Testis (tissue), 3 donors: ENCODE results near the gene MET. TPM values are rescaled to one million over a fixed set of nuclear protein-coding genes. Genes with fewer than 3 reads are reported as not detected.

ENCODE experiments used
- DNase-seq: peaks from one replicate; pipeline ENCODE4 v3.0.0-alpha.2; 2019
- H3K27ac ChIP-seq, 2 donors: fragments of 200-600 bp; sonication (generic); one replicate each; pipeline ENCODE4 v1.5.1; 2019
- H3K27me3 ChIP-seq: fragments of 200-600 bp; sonication (generic); one replicate; pipeline ENCODE4 v1.5.1; 2019
- H3K36me3 ChIP-seq: fragments of 200-600 bp; sonication (generic); one replicate; pipeline ENCODE4 v1.5.1; 2017; ENCODE audit warnings: low read depth; ENCODE audit errors: missing control alignments
- H3K4me1 ChIP-seq: fragments of 200-600 bp; sonication (generic); one replicate; pipeline ENCODE4 v1.5.1; 2019
- H3K4me3 ChIP-seq, 2 donors: fragments of 200-600 bp; sonication (generic); one replicate each; pipeline ENCODE4 v1.5.1; 2017 to 2019
- H3K9me3 ChIP-seq: fragments of 200-600 bp; sonication (generic); one replicate; pipeline ENCODE4 v1.5.1; 2017
- POLR2A ChIP-seq: fragments of 450-650 bp; IDR thresholded peaks from one replicate; pipeline ENCODE4 v1.6.1; 2017; ENCODE audit warnings: antibody characterized with exemption, mild to moderate bottlenecking, moderate library complexity
- WGBS, 2 donors: methylation state at CpG; one replicate each; pipeline ENCODE4 v1.1.5; 2018; 5-methylcytosine and 5-hydroxymethylcytosine counted together
- intact Hi-C: fragments of 100-400 bp; cut with DNase I; formaldehyde crosslinking; loops from one replicate; pipeline ENCODE4 v1.15.1; 2023; ENCODE audit warnings: low total_unique reads
- polyA plus RNA-seq: library from polyadenylated mRNA; stranded (reverse); fragments of 350-450 nt; fragmentation: Illumina TruSeq; extraction: RNeasy Lipid Tissue Mini Kit (QIAGEN cat#74804); gene quantifications from one replicate; pipeline ENCODE4 v1.2.3, GENCODE V29; 2014; ENCODE audit warnings: low read depth, low replicate concordance; ENCODE audit not compliant: insufficient read depth
- total RNA-seq, 2 donors: library from RNA; depleted of rRNA; stranded (reverse); fragments of >200 nt; gene quantifications; one replicate each; pipeline ENCODE4 v1.2.3, GENCODE V29; 2016
- TF ChIP-seq, protein P1 (sequence below), 3 experiments: fragments of 450-650 bp in 2 of 3; fragments of 200-600 bp in 1 of 3; sonication (generic) in 1 of 3; IDR thresholded peaks; one replicate each; pipeline ENCODE4 v1.5.1; 2016 to 2019; ENCODE audit warnings: antibody characterized with exemption in 3 of 3, mild to moderate bottlenecking in 2 of 3, moderate library complexity in 1 of 3

The MET gene
- total and polyA plus RNA-seq, 3 donors from 2014 or later, result 2.0 to 3.9 (median 3.2) TPM

DNA sequence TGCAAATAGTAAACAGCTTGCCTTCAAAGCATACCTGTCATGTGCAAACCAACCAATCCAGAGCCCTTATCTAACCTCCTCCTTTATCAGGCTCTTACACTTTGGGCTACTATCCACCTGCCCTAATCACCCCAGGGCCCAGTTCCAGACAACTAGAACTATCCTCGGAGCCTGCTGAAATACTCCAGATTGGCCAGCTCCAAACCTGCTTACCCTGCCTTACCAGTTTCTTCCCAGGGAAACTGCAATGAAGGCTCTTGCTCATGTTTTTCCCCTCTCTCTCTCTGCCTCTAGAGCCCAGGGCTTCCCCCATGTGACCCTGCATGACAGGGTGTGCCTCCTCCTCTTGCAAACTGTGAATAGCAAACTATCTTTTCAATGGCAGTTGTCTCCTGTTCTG is 109.0 kb downstream of the MET start:
- H3K27ac ChIP-seq, result no peak overlapping the region
- intact Hi-C loops, result no loop called here
- no peaks in the 10 kb centered on the region for H3K36me3 ChIP-seq
- no peak for DNase-seq
- 32 to 56% methylated on average over 1 of the region's 1 CpG for WGBS, 2 donors
- H3K27me3 ChIP-seq, result no peaks in the 10 kb centered on the region
- no peak overlapping the region for H3K4me3 ChIP-seq
- TF ChIP-seq, protein P1, sequence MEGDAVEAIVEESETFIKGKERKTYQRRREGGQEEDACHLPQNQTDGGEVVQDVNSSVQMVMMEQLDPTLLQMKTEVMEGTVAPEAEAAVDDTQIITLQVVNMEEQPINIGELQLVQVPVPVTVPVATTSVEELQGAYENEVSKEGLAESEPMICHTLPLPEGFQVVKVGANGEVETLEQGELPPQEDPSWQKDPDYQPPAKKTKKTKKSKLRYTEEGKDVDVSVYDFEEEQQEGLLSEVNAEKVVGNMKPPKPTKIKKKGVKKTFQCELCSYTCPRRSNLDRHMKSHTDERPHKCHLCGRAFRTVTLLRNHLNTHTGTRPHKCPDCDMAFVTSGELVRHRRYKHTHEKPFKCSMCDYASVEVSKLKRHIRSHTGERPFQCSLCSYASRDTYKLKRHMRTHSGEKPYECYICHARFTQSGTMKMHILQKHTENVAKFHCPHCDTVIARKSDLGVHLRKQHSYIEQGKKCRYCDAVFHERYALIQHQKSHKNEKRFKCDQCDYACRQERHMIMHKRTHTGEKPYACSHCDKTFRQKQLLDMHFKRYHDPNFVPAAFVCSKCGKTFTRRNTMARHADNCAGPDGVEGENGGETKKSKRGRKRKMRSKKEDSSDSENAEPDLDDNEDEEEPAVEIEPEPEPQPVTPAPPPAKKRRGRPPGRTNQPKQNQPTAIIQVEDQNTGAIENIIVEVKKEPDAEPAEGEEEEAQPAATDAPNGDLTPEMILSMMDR (IDR thresholded peaks at IDR 0.05), result no peak
- TF ChIP-seq POLR2A, result no peak
- no peaks in the 10 kb centered on the region for H3K9me3 ChIP-seq
- H3K4me1 ChIP-seq, result no peaks in the 10 kb centered on the region

DNA sequence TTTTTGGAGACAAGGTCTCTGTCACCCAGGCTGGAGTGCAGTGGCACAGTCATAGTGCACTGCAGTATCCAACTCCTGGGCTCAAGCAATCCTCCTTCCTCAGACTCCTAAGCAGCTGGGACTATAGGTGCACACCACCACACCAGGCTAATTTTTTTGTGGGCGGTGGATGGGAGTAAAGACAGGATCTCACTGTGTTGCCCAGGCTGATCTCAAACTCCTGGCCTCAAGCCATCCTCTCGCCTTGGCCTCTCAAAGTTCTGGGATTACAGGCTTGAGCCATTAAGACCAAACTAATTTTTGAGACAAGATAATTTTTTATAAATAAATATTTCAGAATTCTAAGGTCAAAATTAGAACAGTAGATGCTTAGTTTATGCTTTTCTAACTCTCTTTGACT is 109.6 kb downstream of the MET start:
- intact Hi-C loops, result no loop called here
- Histone ChIP-seq H3K27me3 (no peaks in the 10 kb centered on the region), H3K36me3 (no peaks in the 10 kb centered on the region), H3K4me3 (no peak overlapping the region), H3K9me3 (no peaks in the 10 kb centered on the region), H3K4me1 (no peaks in the 10 kb centered on the region), H3K27ac (no peak overlapping the region)
- 51 to 94% methylated on average over 2 of the region's 2 CpGs for WGBS, 2 donors
- no peak for DNase-seq
- TF ChIP-seq, protein P1 (IDR thresholded peaks at IDR 0.05), result no peak
- no peak for TF ChIP-seq POLR2A

DNA sequence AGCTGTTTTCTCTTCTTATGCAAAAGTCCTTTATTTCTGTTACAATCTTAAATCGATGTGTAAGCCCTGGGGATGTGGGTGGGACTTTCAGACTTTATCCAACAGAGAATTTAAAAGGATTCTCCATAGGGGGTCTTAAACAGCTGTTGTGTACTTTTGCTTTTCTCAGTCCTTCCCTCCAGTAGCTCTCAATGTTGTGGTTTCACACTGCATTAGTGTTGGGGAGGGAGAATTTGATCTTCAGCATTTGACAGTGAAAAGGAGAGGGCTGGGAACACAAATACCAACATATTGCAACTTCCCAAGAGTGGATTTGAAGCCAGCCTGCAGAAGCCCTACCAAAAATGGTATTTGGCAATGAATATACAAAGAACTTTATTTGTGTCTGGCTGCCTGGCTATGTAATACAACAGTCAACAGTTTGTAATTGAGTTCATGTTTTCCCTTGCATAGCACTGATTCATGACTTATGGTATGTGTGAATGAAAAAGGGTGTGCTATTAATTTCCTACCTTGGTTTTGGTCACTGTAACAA is 110.2 kb downstream of the MET start:
- Histone ChIP-seq H3K9me3 (no peaks in the 10 kb centered on the region), H3K4me3 (no peak overlapping the region), H3K36me3 (no peaks in the 10 kb centered on the region), H3K27ac (no peak overlapping the region), H3K27me3 (no peaks in the 10 kb centered on the region), H3K4me1 (no peaks in the 10 kb centered on the region)
- TF ChIP-seq POLR2A, result no peak
- TF ChIP-seq, protein P1 (IDR thresholded peaks at IDR 0.05), result no peak
- intact Hi-C loops, result no loop called here
- no peak for DNase-seq
- 38 to 47% methylated on average over 1 of the region's 1 CpG for WGBS, 2 donors

DNA sequence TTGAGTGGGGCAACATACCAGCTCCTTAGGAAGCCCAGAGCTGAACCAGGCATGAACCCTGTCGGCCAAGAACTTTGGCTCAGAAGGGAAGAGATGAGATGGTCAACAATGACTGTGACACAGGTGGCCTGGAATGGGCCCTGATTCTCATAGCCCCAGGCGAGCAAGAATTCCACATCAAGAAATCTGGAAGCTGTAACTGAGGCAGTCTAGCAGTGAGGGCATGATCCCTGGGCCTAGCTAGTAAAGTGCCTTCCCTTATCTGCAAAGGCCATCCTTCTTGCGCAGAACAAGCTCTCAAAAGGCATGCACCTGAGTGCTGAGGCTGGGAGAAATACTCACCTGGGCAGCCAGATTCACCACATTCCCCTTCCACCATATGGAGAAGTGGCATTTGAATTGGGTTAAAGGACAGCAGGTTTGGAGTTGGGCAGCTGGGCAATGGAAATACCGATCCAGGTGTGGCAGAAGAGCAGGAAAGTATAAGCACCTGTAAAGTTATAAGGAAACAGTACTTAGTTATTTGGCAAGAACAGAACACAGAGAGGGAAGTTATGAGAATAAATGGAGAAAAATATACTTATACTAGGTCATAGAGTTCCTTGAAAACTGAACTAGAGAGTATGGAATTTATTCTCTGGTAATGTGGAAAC is 111.8 kb downstream of the MET start:
- Histone ChIP-seq H3K36me3 (no peaks in the 10 kb centered on the region), H3K4me3 (no peak overlapping the region), H3K9me3 (no peaks in the 10 kb centered on the region), H3K27ac (no peak overlapping the region), H3K27me3 (no peaks in the 10 kb centered on the region), H3K4me1 (no peaks in the 10 kb centered on the region)
- intact Hi-C loops, result no loop called here
- WGBS, 2 donors, result 91 to 93% methylated on average over 4 of the region's 4 CpGs
- no peak for DNase-seq
- TF ChIP-seq POLR2A, result no peak
- TF ChIP-seq, protein P1 (IDR thresholded peaks at IDR 0.05), result no peak

DNA sequence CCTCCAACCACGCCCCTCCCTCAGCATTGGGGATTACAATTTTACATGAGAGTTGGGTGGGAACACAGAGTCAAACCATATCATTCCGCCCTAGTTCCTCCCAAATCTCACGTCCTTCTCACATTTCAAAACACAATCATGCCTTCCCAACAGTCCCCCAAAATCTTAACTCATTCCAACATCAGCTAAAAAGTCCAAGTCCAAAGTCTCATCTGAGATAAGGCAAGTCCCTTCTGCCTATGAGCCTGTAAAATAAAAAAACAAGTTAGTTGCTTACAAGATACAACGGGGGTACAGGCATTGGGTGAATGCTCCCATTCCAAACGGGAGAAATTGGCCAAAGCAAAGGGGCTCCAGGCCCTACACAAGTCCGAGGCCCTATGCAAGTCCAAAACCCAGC is 112.7 kb downstream of the MET start:
- TF ChIP-seq, protein P1 (IDR thresholded peaks at IDR 0.05), result no peak
- TF ChIP-seq POLR2A, result no peak
- Histone ChIP-seq H3K4me1 (no peaks in the 10 kb centered on the region), H3K4me3 (no peak overlapping the region), H3K27ac (no peak overlapping the region), H3K9me3 (no peaks in the 10 kb centered on the region), H3K27me3 (no peaks in the 10 kb centered on the region), H3K36me3 (no peaks in the 10 kb centered on the region)
- intact Hi-C loops, result no loop called here
- 92 to 94% methylated on average over 6 of the region's 6 CpGs for WGBS, 2 donors
- no peak for DNase-seq
